RCC 7860 (cell line): ENCODE results near the gene ZSCAN30.
A peak's percentile ranks its signal among the peaks of the same experiment; 100 is the strongest.
"Not testable (repeated sequence)": the region's sequence is repeated elsewhere in the genome, so short reads cannot be mapped to it uniquely, and the experiment has no call there.

Experiments used
- DNase-seq: peaks from one replicate; pipeline ENCODE4 v3.0.0-alpha.2; 2015; ENCODE audit warnings: low spot score
- FAIRE-seq: peaks from 2 replicates; lab custom pipeline; 2012; peaks lifted over from hg19 to GRCh38; lab: Jason Lieb, UNC

Gene ZSCAN30

DNA sequence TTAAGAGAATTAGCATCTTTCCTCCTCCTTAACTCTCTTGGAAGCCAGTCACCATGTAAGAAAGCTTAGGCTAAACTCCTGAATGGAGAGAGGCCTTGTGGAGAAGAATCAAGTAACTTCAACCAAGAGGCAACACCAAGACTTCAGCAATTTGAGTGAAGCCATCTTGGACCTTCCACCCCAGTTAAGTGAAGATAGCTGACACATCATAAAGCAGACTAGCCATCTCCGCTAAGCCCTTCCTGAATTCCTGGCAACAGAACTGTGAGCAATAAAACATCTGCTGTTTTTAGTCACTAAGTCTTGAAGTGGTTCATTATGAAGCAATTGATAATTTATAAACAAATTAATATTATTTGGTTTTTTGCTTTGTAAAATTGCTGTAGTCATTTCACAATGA, 50.7 kb downstream of the ZSCAN30 start:
- DNase-seq (no peak), FAIRE-seq (no peak)

DNA sequence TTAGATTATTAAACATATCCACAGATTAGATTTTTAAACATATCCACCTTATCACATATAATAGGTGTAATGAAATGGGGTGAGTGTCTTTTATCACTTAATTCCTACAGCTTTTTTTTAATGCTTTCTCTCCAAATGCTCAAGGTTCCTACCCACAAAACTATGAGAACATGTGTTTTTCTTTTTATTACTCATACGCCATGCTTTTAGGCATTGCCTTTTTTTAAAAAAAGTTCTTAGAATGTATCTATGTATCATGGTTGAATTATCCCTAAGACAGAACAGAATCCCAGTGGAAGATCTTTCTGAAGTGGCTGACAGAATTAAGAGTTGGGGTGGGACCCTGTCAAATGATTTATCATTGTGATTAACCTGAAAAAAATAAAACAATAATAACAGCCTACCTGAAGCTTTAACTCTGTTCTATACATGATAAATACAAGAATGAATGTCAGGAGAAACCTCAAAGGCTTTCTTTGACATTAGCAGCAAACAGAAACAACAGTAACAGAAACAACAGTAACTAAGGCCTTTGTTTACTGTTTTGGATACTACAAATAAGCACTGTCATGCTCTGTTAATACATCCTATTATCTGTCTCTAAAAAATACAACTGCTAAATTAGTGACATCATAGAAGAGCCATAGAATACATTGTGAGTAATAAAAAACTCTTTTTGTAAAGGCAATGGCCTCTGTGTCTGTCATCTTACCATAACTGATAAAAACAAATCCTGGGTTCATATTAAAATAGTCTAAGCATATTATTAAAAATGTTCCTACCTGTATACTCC, 53.3 kb downstream of the ZSCAN30 start:
- no peak for DNase-seq

DNA sequence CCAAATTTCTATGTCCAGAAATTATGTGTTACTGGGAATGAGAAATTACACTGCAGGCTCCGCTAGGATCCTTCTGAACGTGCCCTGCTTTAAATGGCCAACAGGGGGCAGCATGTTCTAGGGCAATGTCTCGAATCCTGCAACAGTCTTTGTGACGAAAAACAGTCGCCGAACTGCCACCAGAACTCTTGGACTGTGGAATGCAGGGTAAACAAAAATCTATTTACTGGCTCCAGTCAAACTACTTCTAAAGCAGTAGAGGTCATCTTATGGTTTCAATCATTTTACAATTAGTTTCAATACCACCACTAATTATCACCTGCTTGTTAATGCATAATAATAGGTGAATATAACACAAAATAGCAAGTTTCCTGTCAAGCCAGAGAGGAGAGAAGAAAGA, 59.0 kb downstream of the ZSCAN30 start:
- DNase-seq, result peak; percentile 35
- FAIRE-seq, result peak; percentile 74

More for the DNA sequence above, 53.3 kb downstream of the ZSCAN30 start:
- no peak for FAIRE-seq

DNA sequence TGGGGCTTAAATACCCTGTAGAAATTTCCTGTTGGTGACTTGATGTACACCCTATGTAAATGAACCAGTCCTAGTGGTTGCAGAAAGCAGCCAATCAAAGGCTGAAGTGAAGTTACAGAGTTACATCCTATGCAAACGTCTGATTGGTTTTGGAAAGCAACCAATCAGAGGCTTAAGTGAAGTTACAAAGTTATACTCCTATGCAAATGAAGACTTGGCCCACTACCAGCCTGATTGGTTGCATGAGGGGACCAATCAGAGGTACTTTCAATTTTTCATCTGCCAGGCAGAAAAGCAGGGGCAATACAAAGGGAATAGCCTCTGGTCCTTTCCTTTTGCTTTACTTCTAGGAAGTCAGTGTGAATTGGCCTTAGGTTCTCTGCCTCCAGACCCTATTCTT, 62.8 kb downstream of the ZSCAN30 start:
- DNase-seq (no peak), FAIRE-seq (no peak)

DNA sequence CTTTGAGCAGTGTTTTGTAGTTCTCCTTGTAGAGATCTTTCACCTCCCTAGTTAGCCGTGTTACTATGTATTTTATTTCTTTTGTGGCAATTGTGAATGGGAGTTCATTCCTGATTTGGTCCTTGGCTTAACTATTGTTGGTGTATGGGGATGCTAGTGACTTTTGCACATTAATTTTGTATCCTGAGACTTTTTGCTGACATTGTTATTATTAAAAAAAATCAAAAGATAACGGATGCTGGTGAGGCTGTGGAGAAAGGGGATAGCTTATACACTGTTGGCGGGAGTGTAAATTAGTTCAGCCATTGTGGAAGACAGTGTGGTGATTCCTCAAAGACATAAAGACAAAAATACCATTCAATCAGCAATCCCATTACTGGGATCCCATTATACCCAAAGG, 66.2 kb downstream of the ZSCAN30 start:
- FAIRE-seq, result no peak

DNA sequence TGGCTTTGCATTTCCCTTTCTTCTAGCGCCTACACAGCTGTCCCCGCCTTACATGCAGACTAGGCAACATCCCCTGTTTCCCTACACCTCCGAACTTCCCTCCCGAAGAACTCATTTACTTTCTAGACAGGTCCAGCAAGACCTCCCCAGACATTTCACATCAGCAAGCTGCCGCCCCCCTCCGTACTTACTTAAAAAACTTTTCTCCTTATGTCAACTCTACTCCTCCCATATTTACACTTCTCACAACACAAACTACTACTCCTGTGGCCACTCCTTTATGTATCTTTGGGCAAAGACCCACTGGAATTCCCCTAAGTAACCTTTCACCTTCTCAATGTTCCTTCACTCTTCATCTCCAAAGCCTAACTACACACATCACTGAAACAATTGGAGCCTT, 69.6 kb downstream of the ZSCAN30 start:
- FAIRE-seq (no peak), DNase-seq (no peak)

More for the DNA sequence above, 66.2 kb downstream of the ZSCAN30 start:
- no peak for DNase-seq

DNA sequence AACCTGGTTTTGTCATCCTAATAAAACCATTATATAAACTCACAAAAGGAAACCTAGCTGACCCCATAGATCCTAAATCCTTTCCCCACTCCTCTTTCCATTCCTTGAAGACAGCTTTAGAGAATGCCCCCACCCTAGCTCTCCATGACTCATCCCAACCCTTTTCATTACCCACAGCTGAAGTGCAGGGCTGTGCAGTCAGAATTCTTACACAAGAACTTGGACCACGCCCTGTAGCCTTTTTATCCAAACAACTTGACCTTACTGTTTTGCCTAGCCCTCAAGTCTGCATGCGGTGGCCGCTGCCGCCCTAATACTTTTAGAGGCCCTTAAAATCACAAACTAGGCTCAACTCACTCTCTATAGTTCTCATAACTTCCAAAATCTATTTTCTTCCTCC, 70.7 kb downstream of the ZSCAN30 start:
- not testable (repeated sequence) for FAIRE-seq, DNase-seq

DNA sequence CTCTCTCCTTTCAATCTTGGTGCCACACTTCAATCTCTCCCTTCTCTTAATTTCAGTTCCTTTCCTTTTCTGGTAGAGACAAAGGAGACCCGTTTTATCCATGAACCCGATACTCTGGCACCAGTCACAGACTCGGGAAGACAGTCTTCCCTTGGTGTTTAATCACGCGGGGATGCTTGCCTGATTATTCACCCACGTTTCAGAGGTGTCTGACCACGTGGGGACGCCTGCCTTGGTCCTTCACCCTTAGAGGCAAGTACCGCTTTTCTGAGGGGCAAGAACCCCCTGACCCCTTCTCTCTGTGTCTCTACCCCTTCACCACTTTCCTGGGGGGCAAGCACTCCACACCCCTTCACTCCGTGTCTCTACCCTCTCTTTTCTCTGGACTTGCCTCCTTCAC, 73.4 kb downstream of the ZSCAN30 start:
- FAIRE-seq, result not testable (repeated sequence)

DNA sequence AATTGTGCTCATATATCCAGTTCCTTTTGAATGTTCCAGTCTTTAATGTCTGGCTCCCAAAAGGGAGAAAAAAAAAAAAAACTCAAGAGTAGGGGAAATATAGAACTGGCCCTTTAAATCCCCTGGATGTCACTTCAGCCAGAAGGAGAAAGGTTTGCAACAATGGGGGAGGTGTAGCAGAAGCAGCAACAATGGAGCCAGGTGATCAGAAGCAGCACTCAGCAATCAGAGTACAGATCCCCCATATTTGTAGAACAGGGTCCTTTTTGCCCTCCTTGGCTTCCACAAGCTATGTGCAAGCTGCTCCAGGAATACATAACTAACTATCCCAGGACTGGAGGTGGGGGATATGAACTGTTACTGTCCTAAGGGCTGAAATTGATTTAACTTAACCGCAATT, 75.0 kb downstream of the ZSCAN30 start:
- DNase-seq, result no peak

More for the DNA sequence above, 73.4 kb downstream of the ZSCAN30 start:
- DNase-seq, result not testable (repeated sequence)

DNA sequence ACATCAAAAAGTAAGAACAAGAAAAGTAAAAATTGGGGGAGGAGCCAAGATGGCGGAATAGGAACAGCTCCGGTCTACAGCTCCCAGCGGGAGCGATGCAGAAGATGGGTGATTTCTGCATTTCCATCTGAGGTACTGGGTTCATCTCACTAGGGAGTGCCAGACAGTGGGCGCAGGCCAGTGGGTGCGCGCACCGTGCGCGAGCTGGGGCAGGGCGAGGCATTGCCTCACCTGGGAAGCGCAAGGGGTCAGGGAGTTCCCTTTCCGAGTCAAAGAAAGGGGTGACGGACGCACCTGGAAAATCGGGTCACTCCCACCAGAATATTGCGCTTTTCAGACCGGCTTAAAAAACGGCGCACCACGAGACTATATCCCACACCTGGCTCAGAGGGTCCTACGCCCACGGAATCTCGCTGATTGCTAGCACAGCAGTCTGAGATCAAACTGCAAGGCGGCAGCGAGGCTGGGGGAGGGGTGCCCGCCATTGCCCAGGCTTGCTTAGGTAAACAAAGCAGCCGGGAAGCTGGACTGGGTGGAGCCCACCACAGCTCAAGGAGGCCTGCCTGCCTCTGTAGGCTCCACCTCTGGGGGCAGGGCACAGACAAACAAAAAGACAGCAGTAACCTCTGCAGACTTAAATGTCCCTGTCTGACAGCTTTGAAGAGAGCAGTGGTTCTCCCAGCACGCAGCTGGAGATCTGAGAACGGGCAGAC, 84.1 kb downstream of the ZSCAN30 start:
- DNase-seq, FAIRE-seq: not testable (repeated sequence)

More for the DNA sequence above, 75.0 kb downstream of the ZSCAN30 start:
- no peak for FAIRE-seq

DNA sequence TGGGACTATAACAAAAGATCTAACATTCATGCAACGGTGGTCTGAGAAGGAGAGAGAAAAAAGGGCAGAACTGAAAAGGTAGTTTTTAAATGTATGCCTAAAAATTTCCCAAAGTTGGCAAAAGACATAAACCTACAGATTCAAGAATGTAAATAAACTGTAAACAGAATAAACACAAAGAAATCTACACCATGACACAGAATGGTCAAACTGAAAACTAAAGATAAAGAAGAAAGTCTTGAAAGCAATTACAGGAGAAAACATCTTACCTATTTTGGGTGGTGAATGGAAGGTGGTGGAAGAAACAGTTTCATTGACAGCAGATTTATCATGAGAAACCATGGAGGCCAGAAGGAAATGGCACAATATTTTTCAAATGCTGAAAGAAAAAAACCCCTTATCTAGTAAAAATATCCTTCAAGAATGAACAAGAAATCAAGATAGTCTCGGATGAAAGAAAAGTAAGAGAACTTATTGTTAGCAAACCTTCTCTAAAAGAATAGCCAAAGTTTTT, 84.8 kb downstream of the ZSCAN30 start:
- no peak for FAIRE-seq
- no peak for DNase-seq

DNA sequence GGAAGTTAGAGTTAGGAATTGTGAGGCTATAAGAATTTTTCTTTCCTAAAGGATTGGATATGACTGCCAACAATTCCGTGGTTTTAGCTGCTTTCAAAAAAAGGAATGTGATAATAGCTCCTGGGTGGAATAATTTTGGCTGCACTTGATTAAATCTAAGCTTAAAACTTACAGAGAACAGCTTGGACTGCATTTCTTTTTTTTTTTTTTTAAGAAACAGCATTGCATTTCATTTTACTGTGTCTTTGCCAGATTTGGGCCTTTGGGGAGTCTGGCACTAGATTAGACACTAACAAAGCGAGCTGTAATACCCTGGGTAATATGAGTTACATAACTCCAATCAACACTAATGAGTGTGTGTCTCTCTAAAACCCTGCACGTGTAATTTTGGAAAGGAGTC, 87.0 kb downstream of the ZSCAN30 start:
- DNase-seq, result no peak
- no peak for FAIRE-seq

DNA sequence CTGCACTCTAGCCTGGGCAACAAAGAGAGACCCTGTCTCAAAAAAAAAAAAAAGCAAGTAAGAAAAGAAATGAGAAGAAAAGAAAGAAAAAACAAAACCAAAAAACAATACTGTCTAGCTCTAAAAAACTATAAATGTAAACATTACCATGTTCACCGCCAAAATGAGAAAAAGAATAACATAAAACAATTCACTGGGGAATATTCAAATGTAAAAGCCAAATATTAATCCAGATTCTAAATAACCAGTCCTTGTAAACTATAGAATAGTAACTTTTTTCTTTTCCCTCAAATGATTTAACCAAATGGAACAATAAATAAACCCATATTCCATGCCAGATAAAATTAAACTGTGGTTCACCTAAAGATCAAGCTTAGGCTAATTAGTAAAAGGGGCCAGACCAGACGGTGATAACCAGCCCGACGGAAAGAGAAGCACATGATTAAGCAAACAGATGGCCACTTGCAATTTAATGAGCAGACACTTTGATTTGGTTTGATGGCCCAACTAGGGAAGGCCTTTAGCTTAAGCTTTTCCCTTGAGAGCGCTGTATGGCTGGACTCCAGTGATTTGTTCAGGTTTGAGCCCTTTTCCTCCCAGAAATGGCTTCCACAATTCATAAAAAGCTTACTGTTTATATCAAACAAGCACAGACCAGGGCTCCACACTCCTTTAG, 88.6 kb downstream of the ZSCAN30 start:
- no peak for DNase-seq

More for the DNA sequence above, 88.6 kb downstream of the ZSCAN30 start:
- no peak for FAIRE-seq
